ENCODE measurements around the gene OTUD6A.

The OTUD6A gene

GRCh38 chrX:70030301-70030767 is 31.9 kb upstream of the OTUD6A start:
- TF ChIP-seq FOXP2 (optimal IDR thresholded peaks at IDR 0.05; ENCODE audit: borderline replicate concordance, extremely low read depth, extremely low read length, insufficient read depth): no peak
- TF ChIP-seq SIN3A (IDR thresholded peaks at IDR 0.05; ENCODE audit: borderline replicate concordance, insufficient read depth, low read length): no peak
- no peak for TF ChIP-seq POLR2AphosphoS5 (IDR thresholded peaks at IDR 0.05; ENCODE audit: low read depth, low read length)
- no peak for TF ChIP-seq TAF1 (IDR thresholded peaks at IDR 0.05; ENCODE audit: borderline replicate concordance, insufficient read depth, low read length)
- no peak for TF ChIP-seq REST (IDR thresholded peaks at IDR 0.05; ENCODE audit: insufficient read depth in 1 of 2, low read depth in 2 of 2, low read length in 2 of 2)

- TF ChIP-seq TAF1 (IDR thresholded peaks at IDR 0.05; ENCODE audit: borderline replicate concordance, insufficient read depth, low read length): no peak
- no peak for TF ChIP-seq REST (IDR thresholded peaks at IDR 0.05; ENCODE audit: insufficient read depth in 1 of 2, low read depth in 2 of 2, low read length in 2 of 2)
- TF ChIP-seq SIN3A (IDR thresholded peaks at IDR 0.05; ENCODE audit: borderline replicate concordance, insufficient read depth, low read length): no peak
- TF ChIP-seq FOXP2 (optimal IDR thresholded peaks at IDR 0.05; ENCODE audit: borderline replicate concordance, extremely low read depth, extremely low read length, insufficient read depth): no peak
- no peak for TF ChIP-seq POLR2AphosphoS5 (IDR thresholded peaks at IDR 0.05; ENCODE audit: low read depth, low read length)
Observed at GRCh38 chrX:70032792-70033191, 29.5 kb upstream of the OTUD6A start.

GRCh38 chrX:70033348-70034051 is 28.8 kb upstream of the OTUD6A start:
- TF ChIP-seq POLR2AphosphoS5 (IDR thresholded peaks at IDR 0.05; ENCODE audit: low read depth, low read length) (no peak), TAF1 (IDR thresholded peaks at IDR 0.05; ENCODE audit: borderline replicate concordance, insufficient read depth, low read length) (no peak), FOXP2 (optimal IDR thresholded peaks at IDR 0.05; ENCODE audit: borderline replicate concordance, extremely low read depth, extremely low read length, insufficient read depth) (no peak), REST (IDR thresholded peaks at IDR 0.05; ENCODE audit: insufficient read depth in 1 of 2, low read depth in 2 of 2, low read length in 2 of 2) (no peak), SIN3A (IDR thresholded peaks at IDR 0.05; ENCODE audit: borderline replicate concordance, insufficient read depth, low read length) (no peak)

- TF ChIP-seq FOXP2 (optimal IDR thresholded peaks at IDR 0.05; ENCODE audit: borderline replicate concordance, extremely low read depth, extremely low read length, insufficient read depth) (no peak), TAF1 (IDR thresholded peaks at IDR 0.05; ENCODE audit: borderline replicate concordance, insufficient read depth, low read length) (no peak), REST (IDR thresholded peaks at IDR 0.05; ENCODE audit: insufficient read depth in 1 of 2, low read depth in 2 of 2, low read length in 2 of 2) (no peak), POLR2AphosphoS5 (IDR thresholded peaks at IDR 0.05; ENCODE audit: low read depth, low read length) (no peak), SIN3A (IDR thresholded peaks at IDR 0.05; ENCODE audit: borderline replicate concordance, insufficient read depth, low read length) (no peak)
Observed at GRCh38 chrX:70034646-70035045, 27.6 kb upstream of the OTUD6A start.
